GM23338 (cell line): Measurements from ENCODE around the gene KLK7. TPM values are rescaled to one million over a fixed set of nuclear protein-coding genes. Genes with fewer than 3 reads are reported as not detected.

Experiments
- ATAC-seq: fragments of 200-7000 bp; cut with Tn5 transposase; 3 replicates; pipeline ENCODE4 v1.9.1; 2020
- DNase-seq: peaks from one replicate; pipeline ENCODE4 v3.0.0-alpha.2; 2015; ENCODE audit warnings: low spot score
- H2AFZ ChIP-seq: fragments of 200-600 bp; sonication (generic); 2 replicates; pipeline ENCODE4 v1.8.0; 2016; ENCODE audit warnings: antibody characterized with exemption, mild to moderate bottlenecking, moderate library complexity
- H3F3A ChIP-seq: fragments of 200-600 bp; sonication (generic); replicated peaks from 2 replicates; pipeline ENCODE4 v1.8.0; 2017; ENCODE audit warnings: antibody characterized with exemption, mixed run types, low read depth
- H3K27ac ChIP-seq: fragments of 200-600 bp; sonication (generic); 2 replicates; pipeline ENCODE4 v1.6.1; 2016; ENCODE audit warnings: low read depth
- H3K27me3 ChIP-seq: fragments of 200-600 bp; sonication (generic); 2 replicates; pipeline ENCODE4 v1.8.0; 2016; ENCODE audit warnings: mild to moderate bottlenecking, mixed run types, moderate library complexity; ENCODE audit not compliant: insufficient read depth
- H3K36me3 ChIP-seq: fragments of 200-600 bp; sonication (generic); 2 replicates; pipeline ENCODE4 v1.8.0; 2016; ENCODE audit warnings: mild to moderate bottlenecking; ENCODE audit not compliant: insufficient read depth
- H3K4me1 ChIP-seq: fragments of 200-600 bp; sonication (generic); 2 replicates; pipeline ENCODE4 v1.8.0; 2016; ENCODE audit warnings: mild to moderate bottlenecking, moderate library complexity; ENCODE audit not compliant: insufficient read depth
- H3K4me2 ChIP-seq: fragments of 200-600 bp; sonication (generic); 2 replicates; pipeline ENCODE4 v1.7.1; 2017; ENCODE audit warnings: mixed run types
- H3K4me3 ChIP-seq: fragments of 200-600 bp; sonication (generic); 2 replicates; pipeline ENCODE4 v1.6.1; 2016; ENCODE audit warnings: mixed run types
- H3K79me2 ChIP-seq: fragments of 200-600 bp; sonication (generic); replicated peaks from 2 replicates; pipeline ENCODE4 v1.8.0; 2017; ENCODE audit warnings: mild to moderate bottlenecking; ENCODE audit not compliant: insufficient read depth
- H3K9me2 ChIP-seq: fragments of 200-600 bp; sonication (generic); 2 replicates; pipeline ENCODE4 v1.8.0; 2017; ENCODE audit not compliant: insufficient read depth
- H4K20me1 ChIP-seq: fragments of 200-600 bp; sonication (generic); replicated peaks from 2 replicates; pipeline ENCODE4 v1.8.0; 2017; ENCODE audit warnings: mild to moderate bottlenecking; ENCODE audit not compliant: insufficient read depth
- H3K27ac Mint-ChIP-seq: 2 replicates; pipeline ENCODE4 v1.8.0; 2020; ENCODE audit warnings: inconsistent platforms, mild to moderate bottlenecking, moderate library complexity, mixed read lengths
- H3K27me3 Mint-ChIP-seq: 3 replicates; pipeline ENCODE4 v1.8.0; 2022; ENCODE audit warnings: low read depth, mild to moderate bottlenecking, moderate library complexity, mixed read lengths, inconsistent platforms; ENCODE audit not compliant: insufficient read depth, poor library complexity
- H3K36me3 Mint-ChIP-seq: 3 replicates; pipeline ENCODE4 v1.8.0; 2021; ENCODE audit warnings: low read depth, mild to moderate bottlenecking, inconsistent platforms, moderate library complexity, mixed read lengths
- H3K4me1 Mint-ChIP-seq: 3 replicates; pipeline ENCODE4 v1.8.0; 2020; ENCODE audit warnings: mild to moderate bottlenecking, inconsistent platforms, mixed read lengths
- H3K4me3 Mint-ChIP-seq: 3 replicates; pipeline ENCODE4 v1.8.0; 2021; ENCODE audit warnings: moderate library complexity, mild to moderate bottlenecking, inconsistent platforms, mixed read lengths
- H3K9me3 Mint-ChIP-seq: 3 replicates; pipeline ENCODE4 v1.8.0; 2020; ENCODE audit warnings: moderate library complexity, mild to moderate bottlenecking, inconsistent platforms, mixed read lengths
- CREB1 ChIP-seq: fragments of 250-450 bp; sonication (Bioruptor Pico); IDR thresholded peaks from 2 replicates; pipeline ENCODE4 v1.5.0; 2020; ENCODE audit warnings: low read depth, mild to moderate bottlenecking, moderate library complexity
- EZH2 ChIP-seq: fragments of 200-600 bp; sonication (generic); IDR thresholded peaks from one replicate; pipeline ENCODE4 v1.8.0; 2017; ENCODE audit warnings: antibody characterized with exemption, mild to moderate bottlenecking, low read depth; ENCODE audit not compliant: unreplicated experiment
- EZH2phosphoT487 ChIP-seq: fragments of 200-600 bp; sonication (generic); IDR thresholded peaks from one replicate; pipeline ENCODE4 v1.8.1; 2018; ENCODE audit warnings: antibody characterized with exemption; ENCODE audit not compliant: unreplicated experiment
- JUNB ChIP-seq: IDR thresholded peaks from one replicate; pipeline ENCODE4 v1.6.1; 2016; ENCODE audit warnings: antibody characterized with exemption; ENCODE audit not compliant: unreplicated experiment
- NANOG ChIP-seq: IDR thresholded peaks from 2 replicates; pipeline ENCODE4 v1.6.1; 2016; ENCODE audit warnings: antibody characterized with exemption, borderline replicate concordance
- ZNF114 ChIP-seq: fragments of 250-450 bp; sonication (Bioruptor Pico); IDR thresholded peaks from 2 replicates; pipeline ENCODE4 v1.5.0; 2020; ENCODE audit warnings: mild to moderate bottlenecking, moderate library complexity
- ZNF331 ChIP-seq: fragments of 250-450 bp; sonication (Bioruptor Pico); IDR thresholded peaks from 2 replicates; pipeline ENCODE4 v1.5.0; 2020; ENCODE audit warnings: low read depth, mild to moderate bottlenecking, moderate library complexity
- polyA plus RNA-seq: library from polyadenylated mRNA; unstranded; fragments of >200 nt; fragmentation: Nextera tagmentation; extraction: Ambion mirVana; gene quantifications from 2 replicates; pipeline ENCODE4 v1.2.1, GENCODE V29; 2016
- total RNA-seq: library from RNA; depleted of rRNA; stranded (reverse); fragments of >200 nt; shearing (Covaris generic); gene quantifications from 2 replicates; pipeline ENCODE4 v1.2.3, GENCODE V29; 2014
- TF ChIP-seq, protein P1 (sequence below): fragments of 250-450 bp; sonication (Bioruptor Pico); IDR thresholded peaks from 2 replicates; pipeline ENCODE4 v1.5.0; 2020; ENCODE audit warnings: mild to moderate bottlenecking, moderate library complexity

Gene KLK7
- total and polyA plus RNA-seq, 2 experiments from 2014 or later, result 1.1 to 1.4 TPM

- TF ChIP-seq, protein P1, sequence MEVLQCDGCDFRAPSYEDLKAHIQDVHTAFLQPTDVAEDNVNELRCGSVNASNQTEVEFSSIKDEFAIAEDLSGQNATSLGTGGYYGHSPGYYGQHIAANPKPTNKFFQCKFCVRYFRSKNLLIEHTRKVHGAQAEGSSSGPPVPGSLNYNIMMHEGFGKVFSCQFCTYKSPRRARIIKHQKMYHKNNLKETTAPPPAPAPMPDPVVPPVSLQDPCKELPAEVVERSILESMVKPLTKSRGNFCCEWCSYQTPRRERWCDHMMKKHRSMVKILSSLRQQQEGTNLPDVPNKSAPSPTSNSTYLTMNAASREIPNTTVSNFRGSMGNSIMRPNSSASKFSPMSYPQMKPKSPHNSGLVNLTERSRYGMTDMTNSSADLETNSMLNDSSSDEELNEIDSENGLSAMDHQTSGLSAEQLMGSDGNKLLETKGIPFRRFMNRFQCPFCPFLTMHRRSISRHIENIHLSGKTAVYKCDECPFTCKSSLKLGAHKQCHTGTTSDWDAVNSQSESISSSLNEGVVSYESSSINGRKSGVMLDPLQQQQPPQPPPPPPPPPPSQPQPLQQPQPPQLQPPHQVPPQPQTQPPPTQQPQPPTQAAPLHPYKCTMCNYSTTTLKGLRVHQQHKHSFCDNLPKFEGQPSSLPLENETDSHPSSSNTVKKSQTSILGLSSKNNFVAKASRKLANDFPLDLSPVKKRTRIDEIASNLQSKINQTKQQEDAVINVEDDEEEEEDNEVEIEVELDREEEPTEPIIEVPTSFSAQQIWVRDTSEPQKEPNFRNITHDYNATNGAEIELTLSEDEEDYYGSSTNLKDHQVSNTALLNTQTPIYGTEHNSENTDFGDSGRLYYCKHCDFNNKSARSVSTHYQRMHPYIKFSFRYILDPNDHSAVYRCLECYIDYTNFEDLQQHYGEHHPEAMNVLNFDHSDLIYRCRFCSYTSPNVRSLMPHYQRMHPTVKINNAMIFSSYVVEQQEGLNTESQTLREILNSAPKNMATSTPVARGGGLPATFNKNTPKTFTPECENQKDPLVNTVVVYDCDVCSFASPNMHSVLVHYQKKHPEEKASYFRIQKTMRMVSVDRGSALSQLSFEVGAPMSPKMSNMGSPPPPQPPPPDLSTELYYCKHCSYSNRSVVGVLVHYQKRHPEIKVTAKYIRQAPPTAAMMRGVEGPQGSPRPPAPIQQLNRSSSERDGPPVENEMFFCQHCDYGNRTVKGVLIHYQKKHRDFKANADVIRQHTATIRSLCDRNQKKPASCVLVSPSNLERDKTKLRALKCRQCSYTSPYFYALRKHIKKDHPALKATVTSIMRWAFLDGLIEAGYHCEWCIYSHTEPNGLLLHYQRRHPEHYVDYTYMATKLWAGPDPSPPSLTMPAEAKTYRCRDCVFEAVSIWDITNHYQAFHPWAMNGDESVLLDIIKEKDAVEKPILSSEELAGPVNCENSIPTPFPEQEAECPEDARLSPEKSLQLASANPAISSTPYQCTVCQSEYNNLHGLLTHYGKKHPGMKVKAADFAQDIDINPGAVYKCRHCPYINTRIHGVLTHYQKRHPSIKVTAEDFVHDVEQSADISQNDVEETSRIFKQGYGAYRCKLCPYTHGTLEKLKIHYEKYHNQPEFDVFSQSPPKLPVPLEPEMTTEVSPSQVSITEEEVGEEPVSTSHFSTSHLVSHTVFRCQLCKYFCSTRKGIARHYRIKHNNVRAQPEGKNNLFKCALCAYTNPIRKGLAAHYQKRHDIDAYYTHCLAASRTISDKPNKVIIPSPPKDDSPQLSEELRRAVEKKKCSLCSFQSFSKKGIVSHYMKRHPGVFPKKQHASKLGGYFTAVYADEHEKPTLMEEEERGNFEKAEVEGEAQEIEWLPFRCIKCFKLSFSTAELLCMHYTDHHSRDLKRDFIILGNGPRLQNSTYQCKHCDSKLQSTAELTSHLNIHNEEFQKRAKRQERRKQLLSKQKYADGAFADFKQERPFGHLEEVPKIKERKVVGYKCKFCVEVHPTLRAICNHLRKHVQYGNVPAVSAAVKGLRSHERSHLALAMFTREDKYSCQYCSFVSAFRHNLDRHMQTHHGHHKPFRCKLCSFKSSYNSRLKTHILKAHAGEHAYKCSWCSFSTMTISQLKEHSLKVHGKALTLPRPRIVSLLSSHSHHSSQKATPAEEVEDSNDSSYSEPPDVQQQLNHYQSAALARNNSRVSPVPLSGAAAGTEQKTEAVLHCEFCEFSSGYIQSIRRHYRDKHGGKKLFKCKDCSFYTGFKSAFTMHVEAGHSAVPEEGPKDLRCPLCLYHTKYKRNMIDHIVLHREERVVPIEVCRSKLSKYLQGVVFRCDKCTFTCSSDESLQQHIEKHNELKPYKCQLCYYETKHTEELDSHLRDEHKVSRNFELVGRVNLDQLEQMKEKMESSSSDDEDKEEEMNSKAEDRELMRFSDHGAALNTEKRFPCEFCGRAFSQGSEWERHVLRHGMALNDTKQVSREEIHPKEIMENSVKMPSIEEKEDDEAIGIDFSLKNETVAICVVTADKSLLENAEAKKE (CRISPR knock-in tag), result no peak
- TF ChIP-seq ZNF114 (CRISPR knock-in tag) (no peak), JUNB (no peak), EZH2phosphoT487 (no peak), NANOG (no peak), ZNF331 (CRISPR knock-in tag) (no peak), CREB1 (CRISPR knock-in tag) (no peak)
These were observed 43.5 kb upstream of the KLK7 start (continued) for GRCh38 chr19:51027126-51027806.

DNA sequence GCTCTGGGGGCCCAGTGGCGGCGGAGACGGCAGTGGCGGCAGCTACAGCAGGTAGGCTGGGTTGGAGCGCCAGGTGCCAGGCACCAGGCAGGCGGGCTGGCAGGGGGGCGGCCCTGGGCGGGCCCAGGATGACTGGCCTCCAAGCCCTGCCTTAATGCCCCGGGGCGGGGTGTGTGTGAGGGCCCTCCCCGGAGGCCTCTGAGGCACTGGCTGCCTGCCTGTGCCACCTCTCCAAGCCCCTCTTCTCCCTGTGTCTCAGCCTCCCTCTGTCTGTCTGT, 42.8 kb upstream of the KLK7 start, which contains the start of gene KLK11:
Gene KLK11, minus strand, starts transcription at position 63 of the 278 bp plus-strand sequence. CDS start 985 bp downstream, outside the sequence.
- no peaks in the 10 kb centered on the region for H3K36me3 ChIP-seq
- peaks cover under 1% of the 10 kb centered on the region; the same call in 1 of the 2 replicates for H3K4me1 ChIP-seq
- no peaks in the 10 kb centered on the region; the same call in 2 of the 3 replicates for H3K9me3 Mint-ChIP-seq
- H4K20me1 ChIP-seq, result no peaks in the 10 kb centered on the region
- H3K4me1 Mint-ChIP-seq, result peaks cover 39% of the 10 kb centered on the region
- H3K36me3 Mint-ChIP-seq, result peaks cover 3% of the 10 kb centered on the region; the same call in 1 of the 3 replicates
- H3K27ac Mint-ChIP-seq, result no peak within 1 kb of the TSS
- H3K27me3 ChIP-seq, result no peaks in the 10 kb centered on the region
- H3K79me2 ChIP-seq, result no peaks in the 10 kb centered on the region
- no peak within 1 kb of the TSS for H3K4me2 ChIP-seq
- H3K27ac ChIP-seq, result no peak within 1 kb of the TSS
- peak within 1 kb of the TSS; percentile 32; the same call in 1 of the 2 replicates for H2AFZ ChIP-seq
- peaks cover 20% of the 10 kb centered on the region for H3K27me3 Mint-ChIP-seq
- H3F3A ChIP-seq, result no peaks in the 10 kb centered on the region
- H3K4me3 Mint-ChIP-seq, result peak within 1 kb of the TSS; percentile 12; the same call in 1 of the 3 replicates
- H3K4me3 ChIP-seq, result no peak within 1 kb of the TSS
- DNase-seq (no peak), ATAC-seq (peak; percentile 21; the same call in 2 of the 3 replicates)
- TF ChIP-seq EZH2 (no peak), ZNF331 (CRISPR knock-in tag) (no peak), CREB1 (CRISPR knock-in tag) (no peak)
- H3K9me2 ChIP-seq, result peaks cover 7% of the 10 kb centered on the region; the same call in 1 of the 2 replicates
